ENCODE data around the gene ZNF101. TPM values are rescaled to one million over a fixed set of nuclear protein-coding genes. Genes with fewer than 3 reads are reported as not detected.

ZNF101 gene
- total and polyA plus RNA-seq, 9 of the 15 experiments (the other 6 are each of a cell fraction or from before 2014, with no cell fraction given) = 9.6 to 20.3 (median 12.4) TPM

- TF ChIP-seq ZNF639 (CRISPR knock-in tag; conservative IDR thresholded peaks at IDR 0.05 in 1 of 2, IDR thresholded peaks at IDR 0.05 in 1 of 2) = no peak
- no peak for TF ChIP-seq MECOM (CRISPR knock-in tag; IDR thresholded peaks at IDR 0.05)
- TF ChIP-seq SMARCA4 (IDR thresholded peaks at IDR 0.05) = no peak
- TF ChIP-seq RNF2 (IDR thresholded peaks at IDR 0.05) = no peak
- TF ChIP-seq ZNF184 (CRISPR knock-in tag; IDR thresholded peaks at IDR 0.05) = no peak
Measured at GRCh38 chr19:19631346-19631745, 37.3 kb upstream of the ZNF101 start (continued).

- CTCF ChIA-PET (ENCODE audit: low intra/inter-chr PET ratio) = no interaction called here
- H3K4me2 ChIP-seq (ENCODE audit: insufficient read depth, low read length) = no peak overlapping the region
- H3K36me3 ChIP-seq (ENCODE audit: control insufficient read depth, insufficient read depth, low read length) = peaks cover 39% of the 10 kb centered on the region; the same call in 2 of the 3 replicates
- H3K9me1 ChIP-seq (ENCODE audit: control insufficient read depth, insufficient read depth, low read length) = no peaks in the 10 kb centered on the region
- POLR2A ChIA-PET = interaction anchor here (0.6 to 1.2 kb wide), 2 partner anchors 8 to 1039 kb away, joined by 3 to 4 read pairs; no protein-coding TSS in a partner anchor
- in situ Hi-C loops (cut with MboI) (loop anchor here (25.0 kb wide), 1 partner anchor 95 kb away; the partner anchor contains the start of genes CILP2 and YJEFN3), intact Hi-C loops (cut with micrococcal nuclease) (no loop called here)
- H3K79me2 ChIP-seq (ENCODE audit: control insufficient read depth, insufficient read depth, low read length) = no peaks in the 10 kb centered on the region
- peaks cover 0 to 17% of the 10 kb centered on the region in 2 experiments; a peak in 2 of 5 replicates for H3K4me1 ChIP-seq (replicated peaks in 1 of 2; ENCODE audit: control insufficient read depth in 2 of 2, insufficient read depth in 2 of 2, low read length in 2 of 2)
- no peak overlapping the region for H3K9ac ChIP-seq (ENCODE audit: insufficient read depth in 1 of 2, low read depth in 2 of 2, low read length in 2 of 2)
- WGBS (ENCODE audit: insufficient coverage, low coverage, missing lambda C conversion rate) = 36% methylated on average over 5 of the region's 5 CpGs
- no peak overlapping the region for H3K4me3 ChIP-seq
- H3K27ac ChIP-seq (ENCODE audit: extremely low read depth, low read depth, low read length) = no peak overlapping the region
- H4K20me1 ChIP-seq (replicated peaks; ENCODE audit: control insufficient read depth, insufficient read depth, low read length) = no peaks in the 10 kb centered on the region
- FAIRE-seq = no peak
- BruUV-seq (replicated peaks) = no TSS peak
- no peak for ATAC-seq
- DNase-seq (ENCODE audit: extremely low read depth in 1 of 4, low spot score in 3 of 4) = no peak
- H3K27me3 ChIP-seq (ENCODE audit: control insufficient read depth in 2 of 2, insufficient read depth in 2 of 2, low read length in 2 of 2) = no peaks in the 10 kb centered on the region
- H3K9me3 ChIP-seq (replicated peaks; ENCODE audit: control insufficient read depth, insufficient read depth, low read depth, low read length) = no peaks in the 10 kb centered on the region
- no peak overlapping the region for H2AFZ ChIP-seq (ENCODE audit: low read depth, low read length)
- TF ChIP-seq ZC3H4 (CRISPR knock-in tag; IDR thresholded peaks at IDR 0.05; ENCODE audit: borderline replicate concordance) (no peak), TCF15 (CRISPR knock-in tag; IDR thresholded peaks at IDR 0.05) (no peak), SMAD4 (CRISPR knock-in tag; conservative IDR thresholded peaks at IDR 0.05) (no peak), PRDM10 (IDR thresholded peaks at IDR 0.05; ENCODE audit: partially characterized antibody) (no peak), MTA1 (IDR thresholded peaks at IDR 0.05; ENCODE audit: borderline replicate concordance) (no peak), CGGBP1 (CRISPR knock-in tag; IDR thresholded peaks at IDR 0.05) (no peak), IRF2 (CRISPR knock-in tag; IDR thresholded peaks at IDR 0.05) (no peak), ILF3 (IDR thresholded peaks at IDR 0.05; ENCODE audit: borderline replicate concordance) (no peak), ZNF583 (CRISPR knock-in tag; IDR thresholded peaks at IDR 0.05) (no peak), CBX5 (IDR thresholded peaks at IDR 0.05; ENCODE audit: borderline replicate concordance, low read depth) (no peak)
Measured at GRCh38 chr19:19632661-19633060, 36.0 kb upstream of the ZNF101 start.
